ENCODE results near the gene ATP1A2. TPM values are rescaled to one million over a fixed set of nuclear protein-coding genes. Genes with fewer than 3 reads are reported as not detected.
"Not testable (repeated sequence)": the region's sequence is repeated elsewhere in the genome, so short reads cannot be mapped to it uniquely, and the experiment has no call there.

The ATP1A2 gene
- total and polyA plus RNA-seq, 4 donors = 0.09 to 1.5 (median 0.29) TPM

- TF ChIP-seq REST (IDR thresholded peaks at IDR 0.05) (no peak), HNF4A (conservative IDR thresholded peaks at IDR 0.05) (no peak), GABPA (IDR thresholded peaks at IDR 0.05 in 1 of 2, conservative IDR thresholded peaks at IDR 0.05 in 1 of 2) (no peak), FOXA2 (IDR thresholded peaks at IDR 0.05) (no peak), RXRA (IDR thresholded peaks at IDR 0.05) (no peak)
Measured at GRCh38 chr1:160123726-160124125, 8.2 kb downstream of the ATP1A2 start (continued).

DNA sequence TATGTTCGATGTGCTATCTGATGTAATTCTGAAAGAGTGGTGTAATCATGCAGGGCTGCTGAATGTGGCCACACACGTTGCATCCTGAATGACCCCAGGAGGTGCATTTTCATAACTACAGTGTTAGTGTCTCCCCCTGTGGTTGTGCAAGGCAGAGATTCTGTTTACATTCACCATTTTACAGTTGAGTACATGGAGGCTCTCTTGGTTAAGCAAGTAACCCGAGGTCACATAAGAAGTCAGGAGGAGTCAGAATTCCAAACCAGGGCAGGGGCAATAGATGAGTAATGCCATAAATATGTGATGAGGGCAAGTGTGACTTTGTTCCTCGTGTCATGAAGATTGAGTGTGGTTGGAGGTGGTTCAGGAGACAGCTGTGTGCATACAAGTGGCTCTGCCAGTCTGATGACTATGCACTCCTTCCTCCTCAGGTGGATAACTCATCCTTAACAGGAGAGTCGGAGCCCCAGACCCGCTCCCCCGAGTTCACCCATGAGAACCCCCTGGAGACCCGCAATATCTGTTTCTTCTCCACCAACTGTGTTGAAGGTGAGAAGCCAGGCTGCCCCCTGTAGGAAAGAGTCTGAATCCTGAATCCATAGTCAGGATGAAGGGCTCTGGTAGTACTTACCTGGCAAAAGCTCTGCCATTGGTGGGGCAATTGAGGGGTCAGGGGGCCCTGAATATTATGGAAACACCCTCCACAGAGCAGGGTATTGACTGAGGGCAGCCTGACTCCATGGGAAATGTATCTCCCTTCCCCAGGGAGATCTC, 9.3 kb downstream of the ATP1A2 start:
- Histone ChIP-seq H3K4me3 (ENCODE audit: low read depth in 1 of 3, low read length in 3 of 3) (no peak overlapping the region), H3K4me1 (ENCODE audit: control insufficient read depth in 4 of 4, insufficient read depth in 4 of 4, low read length in 3 of 4) (no peaks in the 10 kb centered on the region), H3K36me3 (ENCODE audit: control insufficient read depth in 4 of 4, insufficient read depth in 3 of 4, low read depth in 1 of 4, low read length in 3 of 4) (no peaks in the 10 kb centered on the region), H3K27me3 (ENCODE audit: control insufficient read depth in 4 of 4, insufficient read depth in 4 of 4, low read length in 3 of 4) (no peaks in the 10 kb centered on the region), H3K9me3 (ENCODE audit: control insufficient read depth in 4 of 4, low read length in 3 of 4) (no peaks in the 10 kb centered on the region), H3K27ac (ENCODE audit: low read depth in 1 of 2, low read length in 2 of 2) (no peak overlapping the region), H3K9ac (ENCODE audit: low read depth in 1 of 2, low read length in 2 of 2) (no peak overlapping the region)
- TF ChIP-seq TAF1 (conservative IDR thresholded peaks at IDR 0.05) (no peak), SP1 (IDR thresholded peaks at IDR 0.05) (no peak), HNF4G (IDR thresholded peaks at IDR 0.05) (no peak), GABPA (IDR thresholded peaks at IDR 0.05 in 1 of 2, conservative IDR thresholded peaks at IDR 0.05 in 1 of 2) (no peak), RXRA (IDR thresholded peaks at IDR 0.05) (no peak)
- TF ChIP-seq, protein P1, sequence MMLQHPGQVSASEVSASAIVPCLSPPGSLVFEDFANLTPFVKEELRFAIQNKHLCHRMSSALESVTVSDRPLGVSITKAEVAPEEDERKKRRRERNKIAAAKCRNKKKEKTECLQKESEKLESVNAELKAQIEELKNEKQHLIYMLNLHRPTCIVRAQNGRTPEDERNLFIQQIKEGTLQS (IDR thresholded peaks at IDR 0.05) = no peak
- 86% methylated on average over 8 of the region's 8 CpGs for WGBS
- no peak for DNase-seq (ENCODE audit: low spot score)

DNA sequence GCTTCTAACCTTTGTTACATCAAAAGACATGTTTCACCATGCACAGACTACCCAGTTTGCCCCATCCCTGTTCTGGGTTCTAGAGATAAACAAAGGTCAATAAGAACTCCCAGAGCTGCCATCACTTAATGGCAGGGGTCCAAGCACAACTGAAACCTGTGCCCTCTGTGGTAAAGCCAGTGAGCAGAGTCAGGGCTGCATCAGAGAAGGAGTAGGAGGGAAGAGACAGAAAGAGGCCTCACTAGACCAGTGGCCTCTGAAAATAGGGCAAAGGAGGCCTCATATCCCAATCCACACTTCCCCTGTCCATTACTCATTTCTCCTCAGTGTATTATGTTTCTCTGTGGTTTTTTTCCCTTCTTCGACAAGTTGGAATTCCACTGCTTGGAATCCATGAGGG, 10.2 kb downstream of the ATP1A2 start:
- H3K4me3 ChIP-seq (ENCODE audit: low read depth in 1 of 3, low read length in 3 of 3) = no peak overlapping the region
- DNase-seq (ENCODE audit: low spot score) = no peak
- H3K9ac ChIP-seq (ENCODE audit: low read depth in 1 of 2, low read length in 2 of 2) = no peak overlapping the region
- WGBS = 88% methylated on average over 1 of the region's 1 CpG
- H3K27me3 ChIP-seq (ENCODE audit: control insufficient read depth in 4 of 4, insufficient read depth in 4 of 4, low read length in 3 of 4) = no peaks in the 10 kb centered on the region
- H3K36me3 ChIP-seq (ENCODE audit: control insufficient read depth in 4 of 4, insufficient read depth in 3 of 4, low read depth in 1 of 4, low read length in 3 of 4) = no peaks in the 10 kb centered on the region
- no peak overlapping the region for H3K27ac ChIP-seq (ENCODE audit: low read depth in 1 of 2, low read length in 2 of 2)
- no peaks in the 10 kb centered on the region for H3K9me3 ChIP-seq (ENCODE audit: control insufficient read depth in 4 of 4, low read length in 3 of 4)
- TF ChIP-seq JUND (IDR thresholded peaks at IDR 0.05) = no peak
- TF ChIP-seq MAX (IDR thresholded peaks at IDR 0.05) = no peak
- TF ChIP-seq SP1 (IDR thresholded peaks at IDR 0.05) = no peak
- TF ChIP-seq FOXA2 (IDR thresholded peaks at IDR 0.05) = no peak
- TF ChIP-seq GABPA (IDR thresholded peaks at IDR 0.05 in 1 of 2, conservative IDR thresholded peaks at IDR 0.05 in 1 of 2) = no peak
- no peak for TF ChIP-seq NR2F2 (IDR thresholded peaks at IDR 0.05)
- no peaks in the 10 kb centered on the region for H3K4me1 ChIP-seq (ENCODE audit: control insufficient read depth in 4 of 4, insufficient read depth in 4 of 4, low read length in 3 of 4)

- not testable (repeated sequence) for H3K27ac ChIP-seq (ENCODE audit: low read depth in 1 of 2, low read length in 2 of 2); DNase-seq (ENCODE audit: low spot score); H3K36me3 ChIP-seq (ENCODE audit: control insufficient read depth in 4 of 4, insufficient read depth in 3 of 4, low read depth in 1 of 4, low read length in 3 of 4); H3K27me3 ChIP-seq (ENCODE audit: control insufficient read depth in 4 of 4, insufficient read depth in 4 of 4, low read length in 3 of 4); H3K9me3 ChIP-seq (ENCODE audit: control insufficient read depth in 4 of 4, low read length in 3 of 4); H3K4me3 ChIP-seq (ENCODE audit: low read depth in 1 of 3, low read length in 3 of 3); H3K4me1 ChIP-seq (ENCODE audit: control insufficient read depth in 4 of 4, insufficient read depth in 4 of 4, low read length in 3 of 4); H3K9ac ChIP-seq (ENCODE audit: low read depth in 1 of 2, low read length in 2 of 2)
- 71% methylated on average over 4 of the region's 4 CpGs for WGBS
Measured at GRCh38 chr1:160126342-160126741, 10.8 kb downstream of the ATP1A2 start.
